ENCODE results near the gene EMP1.

GRCh38 chr12:13170892-13171490 is 25.5 kb upstream of the EMP1 start:
- TF ChIP-seq CTCF (IDR thresholded peaks at IDR 0.05) (no peak), POLR2A (IDR thresholded peaks at IDR 0.05) (no peak)

Data from lower leg skin (tissue), 3 donors.